ENCODE measurements around the gene FANK1. TPM values are rescaled to one million over a fixed set of nuclear protein-coding genes. Genes with fewer than 3 reads are reported as not detected.

The FANK1 gene
- 6.1 and 10.2 TPM in 2 replicates for total RNA-seq

GRCh38 chr10:125896088-125896934 lies at the start of gene FANK1:
TSS of gene FANK1 (plus strand) at chr10:125896564. CDS start at chr10:125896643, 79 bp downstream.

GRCh38 chr10:125881192-125881591 lies 15.2 kb upstream of the FANK1 start, which contains the start of gene DHX32:
TSS of gene DHX32 (minus strand) at chr10:125881292. CDS start at chr10:125880824, 468 bp downstream.

Other genes starting within 250 kb of the FANK1 start
- not detected in 2 replicates for gene TEX36, start 213.4 kb upstream of the FANK1 start, total RNA-seq
- gene EDRF1, start 176.9 kb upstream of the FANK1 start, total RNA-seq = 10.5 and 12.1 TPM in 2 replicates
- not detected in 2 replicates for gene MMP21, start 120.7 kb upstream of the FANK1 start, total RNA-seq
- gene UROS, start 73.3 kb upstream of the FANK1 start, total RNA-seq = 58.9 and 72.0 TPM in 2 replicates
- gene BCCIP, start 73.0 kb upstream of the FANK1 start, total RNA-seq = 67.8 and 71.8 TPM in 2 replicates
- 35.1 and 41.3 TPM in 2 replicates for gene DHX32, start 15.3 kb upstream of the FANK1 start, total RNA-seq

All from airway epithelial cell (primary cell).